OCI-LY3 (cell line): ENCODE results near the gene FMN1.

Experiments
- H2AFZ ChIP-seq: fragments of 200-600, 300-600 bp; shearing (Covaris generic); 2 replicates; pipeline ENCODE4 v1.6.0; 2014; ENCODE audit warnings: antibody characterized with exemption, low read depth, low read length
- H3K27ac ChIP-seq: fragments of 200-600, 300-600 bp; sonication (generic); 2 replicates; pipeline ENCODE4 v1.5.1; 2014; ENCODE audit warnings: mild to moderate bottlenecking, low read length, moderate library complexity, mixed read lengths
- H3K27me3 ChIP-seq: fragments of 200-600, 300-600 bp; sonication (generic); 2 replicates; pipeline ENCODE4 v1.6.1; 2014; ENCODE audit warnings: low read depth, low read length, mixed read lengths
- H3K36me3 ChIP-seq: fragments of 200-600, 300-600 bp; sonication (generic); replicated peaks from 2 replicates; pipeline ENCODE3; 2014; ENCODE audit warnings: low read depth, low read length, mixed read lengths
- H3K4me1 ChIP-seq: fragments of 300-600, 200-600 bp; sonication (generic); 2 replicates; pipeline ENCODE4 v1.6.1; 2014; ENCODE audit warnings: low read length, mixed read lengths
- H3K4me2 ChIP-seq: fragments of 200-600, 300-600 bp; sonication (generic); 2 replicates; pipeline ENCODE4 v1.6.1; 2014; ENCODE audit warnings: low read length, mixed read lengths
- H3K4me3 ChIP-seq: fragments of 300-600, 200-600 bp; sonication (generic); 2 replicates; pipeline ENCODE4 v1.5.1; 2014; ENCODE audit warnings: antibody characterized with exemption, mild to moderate bottlenecking, low read length, moderate library complexity
- H3K79me2 ChIP-seq: fragments of 300-600, 200-600 bp; shearing (Covaris generic); 2 replicates; pipeline ENCODE4 v1.6.1; 2014; ENCODE audit warnings: mild to moderate bottlenecking, low read length, mixed read lengths
- H3K9ac ChIP-seq: fragments of 300-600, 200-600 bp; shearing (Covaris generic); 2 replicates; pipeline ENCODE4 v1.6.0; 2014; ENCODE audit warnings: mild to moderate bottlenecking, low read length, moderate library complexity
- H3K9me3 ChIP-seq: fragments of 200-600, 300-600 bp; shearing (Covaris generic); 2 replicates; pipeline ENCODE4 v1.6.1; 2014; ENCODE audit warnings: low read length, mixed read lengths; ENCODE audit not compliant: insufficient read depth
- H4K20me1 ChIP-seq: fragments of 200-600, 300-600 bp; sonication (generic); 2 replicates; pipeline ENCODE4 v1.6.1; 2016; ENCODE audit warnings: low read length, mixed read lengths; ENCODE audit not compliant: insufficient read depth
- EZH2phosphoT487 ChIP-seq: fragments of 200-600 bp; shearing (Covaris generic); IDR thresholded peaks from 2 replicates; pipeline ENCODE4 v1.6.1; 2018; ENCODE audit warnings: antibody characterized with exemption, mixed run types, low read depth
- TF ChIP-seq, protein P1 (sequence below): fragments of 200-600, 300-600 bp; sonication (generic); IDR thresholded peaks from 2 replicates; pipeline ENCODE4 v1.5.1; 2014; ENCODE audit warnings: antibody characterized with exemption, low read length, low read depth

The FMN1 gene

DNA sequence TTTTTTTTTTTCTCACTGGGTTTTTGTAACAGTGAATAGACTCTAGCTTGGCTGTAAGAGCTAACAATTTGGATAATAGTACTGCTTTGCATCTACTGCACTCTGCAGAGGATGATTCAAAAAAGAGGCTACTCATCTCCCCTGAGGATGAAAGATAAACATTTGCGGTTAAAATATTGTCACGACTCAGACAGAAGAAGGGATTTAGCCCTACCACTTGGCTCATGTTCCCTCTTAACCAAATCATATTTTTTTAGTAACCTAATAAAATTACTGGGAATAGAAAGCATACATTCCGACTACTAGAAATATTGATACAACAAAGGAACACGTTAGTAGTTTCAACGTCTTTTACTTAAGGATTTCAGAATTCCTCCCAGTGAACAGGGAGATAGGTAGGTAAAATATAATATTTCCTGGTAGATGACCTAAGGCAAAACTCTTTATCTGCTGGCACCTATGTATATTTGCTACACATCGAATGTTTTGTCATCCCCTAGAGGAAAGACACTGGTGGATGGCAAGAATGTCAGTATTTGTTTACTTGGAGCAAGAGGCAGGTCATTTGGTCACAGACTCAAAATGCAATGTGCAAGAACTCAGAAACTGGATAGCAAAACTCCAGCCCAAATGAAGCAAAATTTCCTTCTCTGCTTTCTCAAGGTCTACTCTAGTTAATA lies 365.9 kb downstream of the FMN1 start:
- Histone ChIP-seq H2AFZ (no peak overlapping the region), H3K36me3 (no peaks in the 10 kb centered on the region), H3K4me2 (no peak overlapping the region), H3K4me1 (peaks cover 9% of the 10 kb centered on the region), H3K9ac (no peak overlapping the region), H3K27ac (no peak overlapping the region), H3K27me3 (peaks cover 55% of the 10 kb centered on the region), H4K20me1 (0 out of 2 replicates have a peak, but pooled peaks cover 4% of the 10 kb centered on the region), H3K9me3 (no peaks in the 10 kb centered on the region), H3K79me2 (no peaks in the 10 kb centered on the region), H3K4me3 (no peak overlapping the region)
- TF ChIP-seq, protein P1, sequence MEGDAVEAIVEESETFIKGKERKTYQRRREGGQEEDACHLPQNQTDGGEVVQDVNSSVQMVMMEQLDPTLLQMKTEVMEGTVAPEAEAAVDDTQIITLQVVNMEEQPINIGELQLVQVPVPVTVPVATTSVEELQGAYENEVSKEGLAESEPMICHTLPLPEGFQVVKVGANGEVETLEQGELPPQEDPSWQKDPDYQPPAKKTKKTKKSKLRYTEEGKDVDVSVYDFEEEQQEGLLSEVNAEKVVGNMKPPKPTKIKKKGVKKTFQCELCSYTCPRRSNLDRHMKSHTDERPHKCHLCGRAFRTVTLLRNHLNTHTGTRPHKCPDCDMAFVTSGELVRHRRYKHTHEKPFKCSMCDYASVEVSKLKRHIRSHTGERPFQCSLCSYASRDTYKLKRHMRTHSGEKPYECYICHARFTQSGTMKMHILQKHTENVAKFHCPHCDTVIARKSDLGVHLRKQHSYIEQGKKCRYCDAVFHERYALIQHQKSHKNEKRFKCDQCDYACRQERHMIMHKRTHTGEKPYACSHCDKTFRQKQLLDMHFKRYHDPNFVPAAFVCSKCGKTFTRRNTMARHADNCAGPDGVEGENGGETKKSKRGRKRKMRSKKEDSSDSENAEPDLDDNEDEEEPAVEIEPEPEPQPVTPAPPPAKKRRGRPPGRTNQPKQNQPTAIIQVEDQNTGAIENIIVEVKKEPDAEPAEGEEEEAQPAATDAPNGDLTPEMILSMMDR = no peak
- TF ChIP-seq EZH2phosphoT487 = no peak

- Histone ChIP-seq H4K20me1 (0 out of 2 replicates have a peak, but pooled peaks cover 2% of the 10 kb centered on the region), H2AFZ (no peak overlapping the region), H3K9ac (no peak overlapping the region), H3K4me1 (no peaks in the 10 kb centered on the region), H3K4me2 (no peak overlapping the region), H3K27me3 (peaks cover 64% of the 10 kb centered on the region), H3K4me3 (no peak overlapping the region), H3K36me3 (no peaks in the 10 kb centered on the region), H3K79me2 (no peaks in the 10 kb centered on the region), H3K27ac (no peak overlapping the region), H3K9me3 (no peaks in the 10 kb centered on the region)
- TF ChIP-seq, protein P1 = no peak
- TF ChIP-seq EZH2phosphoT487 = no peak
Measured at GRCh38 chr15:32826685-32827084, 367.8 kb downstream of the FMN1 start.

DNA sequence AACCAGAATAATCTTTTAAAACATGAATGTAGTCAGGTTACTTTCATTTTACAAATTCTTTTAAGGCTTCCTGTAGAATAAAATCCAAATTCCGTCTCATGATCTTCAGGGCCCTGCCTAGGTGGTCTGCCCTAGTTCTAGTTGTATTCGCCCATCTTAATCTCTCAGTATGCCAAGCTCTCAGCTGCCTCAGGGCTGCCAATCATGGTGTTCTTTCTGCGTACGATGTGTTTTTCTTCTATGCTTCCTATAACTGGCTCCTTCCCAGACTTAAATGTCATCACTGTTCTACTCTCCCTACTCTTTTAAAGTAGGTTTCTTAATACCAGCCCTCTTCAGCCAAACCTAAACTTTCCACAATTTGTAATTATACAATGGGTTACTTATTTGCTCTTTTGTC lies 369.3 kb downstream of the FMN1 start:
- H3K4me3 ChIP-seq = no peak overlapping the region
- no peaks in the 10 kb centered on the region for H3K36me3 ChIP-seq
- no peak for TF ChIP-seq EZH2phosphoT487
- TF ChIP-seq, protein P1 = no peak
- H3K4me2 ChIP-seq = no peak overlapping the region
- H3K79me2 ChIP-seq = no peaks in the 10 kb centered on the region
- H3K9ac ChIP-seq = no peak overlapping the region
- no peaks in the 10 kb centered on the region for H4K20me1 ChIP-seq
- H2AFZ ChIP-seq = no peak overlapping the region
- no peaks in the 10 kb centered on the region for H3K9me3 ChIP-seq
- no peaks in the 10 kb centered on the region for H3K4me1 ChIP-seq
- peaks cover 51% of the 10 kb centered on the region for H3K27me3 ChIP-seq
- H3K27ac ChIP-seq = no peak overlapping the region

GRCh38 chr15:32824777-32825176 lies 369.7 kb downstream of the FMN1 start:
- Histone ChIP-seq H4K20me1 (no peaks in the 10 kb centered on the region), H3K36me3 (no peaks in the 10 kb centered on the region), H3K27me3 (peaks cover 47% of the 10 kb centered on the region), H3K9ac (no peak overlapping the region), H3K4me3 (no peak overlapping the region), H3K27ac (no peak overlapping the region), H3K9me3 (no peaks in the 10 kb centered on the region), H3K4me2 (no peak overlapping the region), H3K4me1 (no peaks in the 10 kb centered on the region), H3K79me2 (no peaks in the 10 kb centered on the region), H2AFZ (no peak overlapping the region)
- TF ChIP-seq, protein P1 = no peak
- TF ChIP-seq EZH2phosphoT487 = no peak
